A549 (cell line): ENCODE measurements around the gene ESPN. TPM values are rescaled to one million over a fixed set of nuclear protein-coding genes. Genes with fewer than 3 reads are reported as not detected.

Experiments used
- ATAC-seq, 2 experiments: fragments of 200-7000 bp in 1 of 2; fragments of >200 bp in 1 of 2; cut with Nextera tagmentation in 1 of 2; cut with Tn5 transposase in 1 of 2; 3 replicates each; pipeline versions ENCODE4 v1.8.0 to v1.9.1; 2018 to 2020; ENCODE audit warnings: mild to moderate bottlenecking in 1 of 2, moderate library complexity in 1 of 2
- CTCF ChIA-PET: fragments of 300-600 bp; sonication (Branson Sonifier 250); formaldehyde crosslinking; extraction: SDS; loops from one replicate; lab custom pipeline; 2021; ENCODE audit warnings: antibody characterized with exemption, inconsistent platforms; lab: Yijun Ruan, JAX
- POLR2A ChIA-PET: fragments of 350-600 bp; formaldehyde crosslinking; extraction: SDS; loops from one replicate; lab custom pipeline; 2021; ENCODE audit warnings: antibody characterized with exemption, inconsistent platforms; lab: Yijun Ruan, JAX
- DNase-seq, 2 experiments: peaks; one replicate each; pipeline versions ENCODE4 v3.0.0 to v3.0.0-alpha.2; 2011 to 2016; ENCODE audit warnings: low read depth in 1 of 2, low spot score in 1 of 2
- FAIRE-seq: peaks from 2 replicates; lab custom pipeline; 2011; peaks lifted over from hg19 to GRCh38; lab: Jason Lieb, UNC
- H3K27ac ChIP-seq, 2 experiments: fragments of >200 bp; sonication (Bioruptor Twin); formaldehyde crosslinking; 3 replicates each; pipeline ENCODE4 v1.5.1; 2016 to 2017
- H3K4me1 ChIP-seq: fragments of >200 bp; sonication (Bioruptor Twin); formaldehyde crosslinking; 3 replicates; pipeline ENCODE4 v1.6.1; 2016
- H3K4me2 ChIP-seq: fragments of >200 bp; sonication (Bioruptor Twin); formaldehyde crosslinking; 3 replicates; pipeline ENCODE4 v1.6.1; 2016
- H3K4me3 ChIP-seq: fragments of >200 bp; sonication (Bioruptor Twin); formaldehyde crosslinking; 3 replicates; pipeline ENCODE4 v1.5.1; 2016
- H3K9me3 ChIP-seq: fragments of >200 bp; sonication (Bioruptor Twin); formaldehyde crosslinking; 3 replicates; pipeline ENCODE4 v1.6.1; 2016
- CBX2 ChIP-seq: fragments of 200-600 bp; sonication (generic); IDR thresholded peaks from 2 replicates; pipeline ENCODE4 v1.6.1; 2016; ENCODE audit warnings: low read depth, mild to moderate bottlenecking, borderline replicate concordance
- CBX8 ChIP-seq: fragments of 200-600 bp; sonication (generic); IDR thresholded peaks from 2 replicates; pipeline ENCODE4 v1.6.1; 2016
- CEBPB ChIP-seq, 2 experiments: fragments of >200 bp in 1 of 2; sonication (Bioruptor Twin) in 1 of 2; formaldehyde crosslinking in 1 of 2; IDR thresholded peaks; 2 replicates each; pipeline ENCODE4 v1.6.1; 2012 to 2016
- CHD4 ChIP-seq: fragments of 200-600 bp; sonication (generic); IDR thresholded peaks from 2 replicates; pipeline ENCODE4 v1.6.1; 2016; ENCODE audit warnings: antibody characterized with exemption, mild to moderate bottlenecking, borderline replicate concordance
- EHF ChIP-seq: fragments of 250-450 bp; sonication (Bioruptor Pico); IDR thresholded peaks from 2 replicates; pipeline ENCODE4 v1.5.0; 2020; ENCODE audit warnings: mild to moderate bottlenecking
- EHMT2 ChIP-seq: fragments of 200-600 bp; sonication (generic); IDR thresholded peaks from 2 replicates; pipeline ENCODE4 v1.6.1; 2016; ENCODE audit warnings: antibody characterized with exemption, low read depth, mild to moderate bottlenecking, moderate library complexity
- EP300 ChIP-seq, 2 experiments: fragments of >200 bp; sonication (Bioruptor Twin); formaldehyde crosslinking; IDR thresholded peaks; 2 replicates in 1 of 2; 3 replicates in 1 of 2; pipeline ENCODE4 v1.6.1; 2016 to 2017
- FOSL2 ChIP-seq, 2 experiments: fragments of 450-650 bp in 1 of 2; fragments of >200 bp in 1 of 2; sonication (Bioruptor Twin) in 1 of 2; formaldehyde crosslinking; IDR thresholded peaks; 2 replicates each; pipeline versions ENCODE4 v1.5.0 to v1.6.1; 2016 to 2020; ENCODE audit warnings: mild to moderate bottlenecking in 1 of 2, moderate library complexity in 1 of 2
- JUN ChIP-seq, 2 experiments: fragments of >200 bp; sonication (Bioruptor Twin); formaldehyde crosslinking; IDR thresholded peaks; 2 replicates in 1 of 2; 3 replicates in 1 of 2; pipeline ENCODE4 v1.6.1; 2016 to 2017
- KDM5A ChIP-seq: fragments of 200-600 bp; sonication (generic); IDR thresholded peaks from 2 replicates; pipeline ENCODE4 v1.6.1; 2016; ENCODE audit warnings: antibody characterized with exemption, mild to moderate bottlenecking
- MYC ChIP-seq: IDR thresholded peaks from 2 replicates; pipeline ENCODE4 v1.6.1; 2012; ENCODE audit warnings: mild to moderate bottlenecking, inconsistent platforms, low read length, improper control_type of control experiment, borderline replicate concordance
- NR3C1 ChIP-seq: fragments of >200 bp; sonication (Bioruptor Twin); formaldehyde crosslinking; IDR thresholded peaks from 3 replicates; pipeline ENCODE4 v1.6.1; 2017
- POLR2AphosphoS2 ChIP-seq: conservative IDR thresholded peaks from 2 replicates; pipeline ENCODE4 v1.6.1; 2012; ENCODE audit warnings: low read length, improper control_type of control experiment, inconsistent platforms
- RAD21 ChIP-seq, 2 experiments: fragments of >200 bp in 1 of 2; sonication (Bioruptor Twin) in 1 of 2; formaldehyde crosslinking in 1 of 2; IDR thresholded peaks in 1 of 2; conservative IDR thresholded peaks in 1 of 2; 2 replicates in 1 of 2; 3 replicates in 1 of 2; pipeline ENCODE4 v1.6.1; 2012 to 2018; ENCODE audit warnings: inconsistent platforms in 1 of 2
- SMC3 ChIP-seq: fragments of >200 bp; sonication (Bioruptor Twin); formaldehyde crosslinking; IDR thresholded peaks from 3 replicates; pipeline ENCODE4 v1.6.1; 2018; ENCODE audit warnings: inconsistent platforms
- SREBF2 ChIP-seq: fragments of 450-650 bp; IDR thresholded peaks from 2 replicates; pipeline ENCODE4 v1.6.1; 2014; ENCODE audit warnings: mild to moderate bottlenecking, moderate library complexity
- ZFP36 ChIP-seq: fragments of 450-650 bp; IDR thresholded peaks from 2 replicates; pipeline ENCODE4 v1.6.1; 2014; ENCODE audit warnings: borderline replicate concordance; ENCODE audit not compliant: partially characterized antibody
- WGBS: methylation state at CpG from one replicate; pipeline ENCODE4 v1.1.6; 2017; ENCODE audit errors: missing lambda C conversion rate; 5-methylcytosine and 5-hydroxymethylcytosine counted together
- polyA plus RNA-seq, 4 experiments: library from polyadenylated mRNA; depleted of rRNA in 3 of 4; stranded (reverse); fragments of >200 nt; fragmentation: RNase III in 1 of 4; extraction: RNeasy Plus Mini Kit Qiagen cat#74134 plus additional on column Dnase treatment in 1 of 4; gene quantifications; 2 replicates in 3 of 4; 3 replicates in 1 of 4; pipeline ENCODE4 v1.2.3, GENCODE V29; 2011 to 2017
- TF ChIP-seq, protein P1 (sequence below): fragments of 250-450 bp; sonication (Bioruptor Pico); IDR thresholded peaks from 2 replicates; pipeline ENCODE4 v1.5.0; 2020; ENCODE audit warnings: low read depth, mild to moderate bottlenecking, moderate library complexity
- TF ChIP-seq, protein P2 (sequence below): fragments of 200-600 bp; sonication (generic); IDR thresholded peaks from 2 replicates; pipeline ENCODE4 v1.6.1; 2016; ENCODE audit warnings: antibody characterized with exemption, mild to moderate bottlenecking, moderate library complexity
- TF ChIP-seq, protein P3 (sequence below): fragments of 450-650 bp; IDR thresholded peaks from 2 replicates; pipeline ENCODE4 v1.6.1; 2014; ENCODE audit warnings: antibody characterized with exemption
- TF ChIP-seq, protein P4 (sequence below): IDR thresholded peaks from 2 replicates; pipeline ENCODE4 v1.6.1; 2012; ENCODE audit warnings: low read depth, borderline replicate concordance
- TF ChIP-seq, protein P5 (sequence below): fragments of >200 bp; sonication (Bioruptor Twin); formaldehyde crosslinking; IDR thresholded peaks from 2 replicates; pipeline ENCODE4 v1.6.1; 2016
- TF ChIP-seq, protein P6 (sequence below): fragments of 250-450 bp; sonication (Bioruptor Pico); IDR thresholded peaks from 2 replicates; pipeline ENCODE4 v1.5.0; 2021; ENCODE audit warnings: mild to moderate bottlenecking, moderate library complexity, borderline replicate concordance

ESPN gene
- polyA plus RNA-seq, 2 of the 4 experiments (the other 2 are of a cell fraction): 0.22 to 0.28 TPM

DNA sequence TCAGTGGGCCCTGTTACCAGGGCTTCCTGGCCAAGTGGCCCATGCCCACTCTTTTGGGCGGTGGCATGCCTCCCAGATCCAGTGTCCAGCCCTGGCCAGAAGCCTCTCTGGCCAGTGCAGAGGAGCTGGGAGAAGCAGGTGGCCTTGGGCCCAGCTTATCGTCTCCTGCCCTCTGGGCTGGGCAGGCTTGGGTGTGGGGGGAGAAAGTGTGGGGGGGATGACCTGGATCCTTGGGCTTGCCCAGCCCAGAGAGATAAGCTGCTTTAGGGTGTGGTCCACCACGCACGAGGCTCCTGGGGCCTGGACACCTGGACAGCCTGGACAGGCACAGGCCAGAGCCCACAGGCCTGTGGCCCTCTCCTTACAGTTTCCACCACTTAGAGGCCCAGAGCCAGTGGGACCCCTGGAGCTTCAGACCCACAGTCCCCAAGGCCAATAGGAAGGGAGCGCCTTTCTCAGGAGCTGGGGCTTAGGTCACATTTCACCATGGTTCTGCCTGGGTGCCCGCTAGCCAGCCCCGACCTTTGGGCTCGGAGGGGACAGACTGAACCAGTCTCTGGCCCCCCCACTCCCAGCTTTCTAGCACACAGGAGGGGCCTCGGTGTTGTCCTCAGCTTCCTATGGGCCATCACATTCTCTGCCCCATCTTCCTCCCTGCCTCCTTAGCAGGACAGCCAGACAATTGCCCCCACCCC is 1.8 kb downstream of the ESPN start:
- DNase-seq (no peak), ATAC-seq (no peak), FAIRE-seq (no peak)
- Histone ChIP-seq H3K4me1 (peaks cover 16% of the 10 kb centered on the region), H3K9me3 (no peaks in the 10 kb centered on the region), H3K27ac (no peak overlapping the region), H3K4me3 (no peak overlapping the region), H3K4me2 (no peak overlapping the region)
- 67% methylated on average over 5 of the region's 9 CpGs for WGBS
- ChIA-PET POLR2A (no interaction called here), CTCF (interaction anchor here (1.0 to 2.7 kb wide), 6 partner anchors 8 to 22 kb away, joined by 3 to 31 read pairs (median 4); no protein-coding TSS in a partner anchor)
- TF ChIP-seq EP300 (IDR thresholded peaks at IDR 0.05) (no peak), CHD4 (no peak), MYC (no peak), JUN (IDR thresholded peaks at IDR 0.05) (no peak), FOSL2 (IDR thresholded peaks at IDR 0.05) (no peak), FOSL2 (CRISPR knock-in tag; IDR thresholded peaks at IDR 0.05) (no peak)
- TF ChIP-seq, protein P1, sequence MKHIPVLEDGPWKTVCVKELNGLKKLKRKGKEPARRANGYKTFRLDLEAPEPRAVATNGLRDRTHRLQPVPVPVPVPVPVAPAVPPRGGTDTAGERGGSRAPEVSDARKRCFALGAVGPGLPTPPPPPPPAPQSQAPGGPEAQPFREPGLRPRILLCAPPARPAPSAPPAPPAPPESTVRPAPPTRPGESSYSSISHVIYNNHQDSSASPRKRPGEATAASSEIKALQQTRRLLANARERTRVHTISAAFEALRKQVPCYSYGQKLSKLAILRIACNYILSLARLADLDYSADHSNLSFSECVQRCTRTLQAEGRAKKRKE (CRISPR knock-in tag): no peak
- TF ChIP-seq, protein P2, sequence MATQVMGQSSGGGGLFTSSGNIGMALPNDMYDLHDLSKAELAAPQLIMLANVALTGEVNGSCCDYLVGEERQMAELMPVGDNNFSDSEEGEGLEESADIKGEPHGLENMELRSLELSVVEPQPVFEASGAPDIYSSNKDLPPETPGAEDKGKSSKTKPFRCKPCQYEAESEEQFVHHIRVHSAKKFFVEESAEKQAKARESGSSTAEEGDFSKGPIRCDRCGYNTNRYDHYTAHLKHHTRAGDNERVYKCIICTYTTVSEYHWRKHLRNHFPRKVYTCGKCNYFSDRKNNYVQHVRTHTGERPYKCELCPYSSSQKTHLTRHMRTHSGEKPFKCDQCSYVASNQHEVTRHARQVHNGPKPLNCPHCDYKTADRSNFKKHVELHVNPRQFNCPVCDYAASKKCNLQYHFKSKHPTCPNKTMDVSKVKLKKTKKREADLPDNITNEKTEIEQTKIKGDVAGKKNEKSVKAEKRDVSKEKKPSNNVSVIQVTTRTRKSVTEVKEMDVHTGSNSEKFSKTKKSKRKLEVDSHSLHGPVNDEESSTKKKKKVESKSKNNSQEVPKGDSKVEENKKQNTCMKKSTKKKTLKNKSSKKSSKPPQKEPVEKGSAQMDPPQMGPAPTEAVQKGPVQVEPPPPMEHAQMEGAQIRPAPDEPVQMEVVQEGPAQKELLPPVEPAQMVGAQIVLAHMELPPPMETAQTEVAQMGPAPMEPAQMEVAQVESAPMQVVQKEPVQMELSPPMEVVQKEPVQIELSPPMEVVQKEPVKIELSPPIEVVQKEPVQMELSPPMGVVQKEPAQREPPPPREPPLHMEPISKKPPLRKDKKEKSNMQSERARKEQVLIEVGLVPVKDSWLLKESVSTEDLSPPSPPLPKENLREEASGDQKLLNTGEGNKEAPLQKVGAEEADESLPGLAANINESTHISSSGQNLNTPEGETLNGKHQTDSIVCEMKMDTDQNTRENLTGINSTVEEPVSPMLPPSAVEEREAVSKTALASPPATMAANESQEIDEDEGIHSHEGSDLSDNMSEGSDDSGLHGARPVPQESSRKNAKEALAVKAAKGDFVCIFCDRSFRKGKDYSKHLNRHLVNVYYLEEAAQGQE: no peak
- TF ChIP-seq, protein P3, sequence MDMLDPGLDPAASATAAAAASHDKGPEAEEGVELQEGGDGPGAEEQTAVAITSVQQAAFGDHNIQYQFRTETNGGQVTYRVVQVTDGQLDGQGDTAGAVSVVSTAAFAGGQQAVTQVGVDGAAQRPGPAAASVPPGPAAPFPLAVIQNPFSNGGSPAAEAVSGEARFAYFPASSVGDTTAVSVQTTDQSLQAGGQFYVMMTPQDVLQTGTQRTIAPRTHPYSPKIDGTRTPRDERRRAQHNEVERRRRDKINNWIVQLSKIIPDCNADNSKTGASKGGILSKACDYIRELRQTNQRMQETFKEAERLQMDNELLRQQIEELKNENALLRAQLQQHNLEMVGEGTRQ: no peak

DNA sequence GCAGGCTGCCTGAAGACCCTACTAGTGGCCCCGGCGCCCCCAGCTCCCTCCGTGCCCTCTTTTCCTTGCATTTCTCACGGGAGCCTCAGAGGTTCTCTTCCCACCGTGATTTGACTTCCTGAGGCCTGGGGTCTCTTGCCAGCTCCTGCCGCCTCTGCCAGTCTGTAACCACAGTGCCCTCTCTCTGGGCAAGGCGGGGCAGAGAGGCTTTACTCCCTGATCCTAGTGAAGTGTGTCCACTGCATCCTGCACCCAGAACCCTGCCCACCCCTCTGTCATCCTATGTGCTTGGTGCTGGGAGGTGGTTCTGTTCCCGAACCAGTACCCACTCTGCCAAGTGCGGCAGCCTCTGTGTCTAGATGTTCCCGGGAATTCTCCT is 2.4 kb downstream of the ESPN start:
- FAIRE-seq: no peak
- Histone ChIP-seq H3K4me3 (no peak overlapping the region), H3K27ac (no peak overlapping the region), H3K9me3 (no peaks in the 10 kb centered on the region), H3K4me1 (peaks cover 16% of the 10 kb centered on the region), H3K4me2 (no peak overlapping the region)
- WGBS: 81% methylated on average over 8 of the region's 10 CpGs
- POLR2A ChIA-PET: no interaction called here
- no peak for ATAC-seq
- CTCF ChIA-PET: interaction anchor here (1.1 to 2.7 kb wide), 4 partner anchors 9 to 22 kb away, joined by 3 to 31 read pairs (median 6); no protein-coding TSS in a partner anchor
- no peak for DNase-seq
- no peak for TF ChIP-seq KDM5A
- no peak for TF ChIP-seq SREBF2
- no peak for TF ChIP-seq POLR2AphosphoS2
- TF ChIP-seq NR3C1: no peak
- no peak for TF ChIP-seq CEBPB (IDR thresholded peaks at IDR 0.05)
- TF ChIP-seq, protein P4, sequence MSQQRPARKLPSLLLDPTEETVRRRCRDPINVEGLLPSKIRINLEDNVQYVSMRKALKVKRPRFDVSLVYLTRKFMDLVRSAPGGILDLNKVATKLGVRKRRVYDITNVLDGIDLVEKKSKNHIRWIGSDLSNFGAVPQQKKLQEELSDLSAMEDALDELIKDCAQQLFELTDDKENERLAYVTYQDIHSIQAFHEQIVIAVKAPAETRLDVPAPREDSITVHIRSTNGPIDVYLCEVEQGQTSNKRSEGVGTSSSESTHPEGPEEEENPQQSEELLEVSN: no peak
- no peak for TF ChIP-seq EHMT2
- TF ChIP-seq, protein P2: no peak
- TF ChIP-seq SMC3: no peak
- TF ChIP-seq, protein P5, sequence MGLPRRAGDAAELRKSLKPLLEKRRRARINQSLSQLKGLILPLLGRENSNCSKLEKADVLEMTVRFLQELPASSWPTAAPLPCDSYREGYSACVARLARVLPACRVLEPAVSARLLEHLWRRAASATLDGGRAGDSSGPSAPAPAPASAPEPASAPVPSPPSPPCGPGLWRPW: no peak
- TF ChIP-seq CBX8: no peak
- no peak for TF ChIP-seq EHF (CRISPR knock-in tag)
- TF ChIP-seq RAD21 (conservative IDR thresholded peaks at IDR 0.05 in 1 of 2, IDR thresholded peaks at IDR 0.05 in 1 of 2): no peak
- TF ChIP-seq CBX2: no peak
- TF ChIP-seq ZFP36: no peak
- TF ChIP-seq, protein P6, sequence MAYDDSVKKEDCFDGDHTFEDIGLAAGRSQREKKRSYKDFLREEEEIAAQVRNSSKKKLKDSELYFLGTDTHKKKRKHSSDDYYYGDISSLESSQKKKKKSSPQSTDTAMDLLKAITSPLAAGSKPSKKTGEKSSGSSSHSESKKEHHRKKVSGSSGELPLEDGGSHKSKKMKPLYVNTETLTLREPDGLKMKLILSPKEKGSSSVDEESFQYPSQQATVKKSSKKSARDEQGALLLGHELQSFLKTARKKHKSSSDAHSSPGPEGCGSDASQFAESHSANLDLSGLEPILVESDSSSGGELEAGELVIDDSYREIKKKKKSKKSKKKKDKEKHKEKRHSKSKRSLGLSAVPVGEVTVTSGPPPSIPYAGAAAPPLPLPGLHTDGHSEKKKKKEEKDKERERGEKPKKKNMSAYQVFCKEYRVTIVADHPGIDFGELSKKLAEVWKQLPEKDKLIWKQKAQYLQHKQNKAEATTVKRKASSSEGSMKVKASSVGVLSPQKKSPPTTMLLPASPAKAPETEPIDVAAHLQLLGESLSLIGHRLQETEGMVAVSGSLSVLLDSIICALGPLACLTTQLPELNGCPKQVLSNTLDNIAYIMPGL: no peak
